Activated gamma-delta T cell treated with anti-CD3 and anti-CD28 coated beads, Interleukin-2, amount 50 U/mL, for 16 hours (primary cell): ENCODE data around the gene TADA2B.
"Not testable (repeated sequence)": the region's sequence is repeated elsewhere in the genome, so short reads cannot be mapped to it uniquely, and the experiment has no call there.

Experiments used
- DNase-seq: peaks from one replicate; pipeline ENCODE4 v3.0.0-alpha.2; 2020; ENCODE audit warnings: low read depth

TADA2B gene

DNA sequence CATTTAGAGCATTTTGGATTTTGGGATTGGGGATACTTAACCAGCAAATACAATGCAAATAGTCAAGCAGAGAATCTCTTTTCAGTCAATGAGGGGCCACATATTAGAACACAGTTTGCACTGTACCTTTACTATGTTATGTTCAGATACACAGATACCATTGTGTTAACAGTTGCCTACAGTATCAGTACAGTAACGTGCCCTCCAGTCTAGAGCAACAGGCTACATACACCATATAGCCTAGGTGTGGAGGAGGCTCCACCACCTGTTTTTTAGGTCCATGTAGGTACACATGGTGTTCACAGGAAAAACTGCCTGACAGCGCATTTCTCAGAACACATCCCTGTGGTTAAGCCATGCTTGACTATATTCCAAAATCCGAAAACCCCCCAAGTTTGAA lies 15.6 kb downstream of the TADA2B start:
- DNase-seq: no peak

DNA sequence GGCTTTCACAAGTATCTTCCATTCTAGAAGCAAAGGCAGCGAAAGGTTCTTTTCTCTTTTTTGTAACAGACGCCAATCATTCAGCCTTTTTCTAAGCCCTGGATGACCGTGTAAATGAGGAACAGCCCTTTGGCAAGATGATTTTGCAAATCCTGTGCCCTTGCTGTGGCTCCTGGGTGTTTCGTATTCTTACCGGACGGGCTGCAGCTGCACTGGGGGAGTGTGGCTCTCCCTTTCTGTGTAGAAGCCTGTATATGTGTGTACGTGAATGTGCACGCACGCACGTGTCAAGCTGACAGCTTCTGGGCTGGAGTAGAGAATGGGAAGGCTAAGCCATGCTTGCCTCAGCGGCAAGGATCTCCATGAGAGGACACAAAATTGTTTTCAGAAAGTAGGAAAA lies 16.5 kb downstream of the TADA2B start:
- no peak for DNase-seq

DNA sequence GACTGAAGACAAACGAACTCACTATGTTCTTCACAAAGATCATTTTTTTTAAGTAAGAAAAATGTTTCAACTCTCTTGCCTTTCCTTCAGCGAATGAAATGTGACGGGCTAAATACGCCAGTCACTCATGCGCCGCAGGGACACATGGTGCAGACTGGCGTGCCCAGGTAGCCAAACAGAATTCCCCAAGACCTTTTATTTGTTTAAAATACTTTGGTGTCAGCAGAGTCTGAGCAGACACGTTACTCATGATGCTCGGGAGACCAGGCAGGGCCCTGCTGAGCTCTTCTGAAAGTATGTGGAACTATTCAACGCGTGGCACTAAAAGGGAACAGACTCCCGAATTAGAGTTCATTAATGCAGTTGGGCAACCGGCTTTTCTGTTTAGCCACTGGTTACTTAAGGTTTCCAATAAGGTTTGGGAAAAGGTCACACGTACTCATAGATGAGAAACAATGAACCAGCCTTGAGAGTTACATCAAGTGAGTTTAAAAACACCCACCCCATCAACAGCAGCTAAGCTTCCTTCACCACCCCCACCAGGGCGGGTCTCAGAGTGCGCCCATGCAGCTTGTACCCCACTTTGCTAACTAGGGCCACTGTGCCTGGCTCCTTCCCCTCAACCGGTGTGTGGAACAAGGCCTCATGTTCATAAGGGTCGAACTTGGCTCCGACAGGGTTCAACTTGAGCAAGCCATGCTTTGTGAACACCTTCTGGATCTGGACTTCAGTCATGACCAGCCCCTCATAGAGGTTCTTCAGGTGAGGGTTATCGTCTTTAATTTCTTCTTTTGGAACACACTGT lies 17.4 kb downstream of the TADA2B start:
- no peak for DNase-seq

DNA sequence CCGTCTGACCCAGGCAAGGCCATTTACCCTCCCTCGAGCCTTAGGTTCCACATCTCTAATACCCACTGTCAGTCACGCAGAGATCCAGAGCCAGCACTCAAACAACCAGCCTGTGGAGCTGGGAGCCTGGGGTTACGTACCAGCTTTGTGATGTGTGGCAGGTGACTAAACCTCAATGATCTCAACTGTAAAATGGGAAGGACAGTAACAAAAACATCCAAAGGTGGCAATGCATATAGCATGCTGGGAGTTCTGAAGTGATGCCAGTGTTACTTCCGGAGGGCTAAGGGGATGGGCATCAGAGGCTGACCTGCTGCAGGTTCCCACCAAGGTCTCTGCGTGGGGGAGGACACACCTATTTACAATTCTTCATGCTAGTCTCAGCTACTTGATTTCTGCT lies 18.6 kb downstream of the TADA2B start:
- DNase-seq: no peak

DNA sequence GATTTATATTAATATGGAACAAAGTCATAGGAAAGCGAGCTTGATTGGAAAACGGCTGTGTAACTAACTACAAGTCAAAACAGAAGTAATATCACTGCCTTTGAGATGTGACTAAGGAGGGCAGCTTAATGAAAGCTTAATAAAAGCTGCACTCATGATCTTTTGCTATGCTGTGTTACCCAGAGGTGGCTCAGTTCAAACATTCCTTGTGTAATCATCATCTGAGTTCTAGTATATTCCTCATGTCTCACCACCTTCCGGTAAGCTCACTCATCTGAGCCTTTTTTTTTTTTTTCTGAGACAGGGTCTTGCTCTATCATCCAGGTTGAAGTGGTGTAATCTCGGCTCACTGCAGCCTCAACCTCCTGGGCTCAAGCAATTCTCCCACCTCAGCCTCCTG lies 19.6 kb downstream of the TADA2B start:
- no peak for DNase-seq

DNA sequence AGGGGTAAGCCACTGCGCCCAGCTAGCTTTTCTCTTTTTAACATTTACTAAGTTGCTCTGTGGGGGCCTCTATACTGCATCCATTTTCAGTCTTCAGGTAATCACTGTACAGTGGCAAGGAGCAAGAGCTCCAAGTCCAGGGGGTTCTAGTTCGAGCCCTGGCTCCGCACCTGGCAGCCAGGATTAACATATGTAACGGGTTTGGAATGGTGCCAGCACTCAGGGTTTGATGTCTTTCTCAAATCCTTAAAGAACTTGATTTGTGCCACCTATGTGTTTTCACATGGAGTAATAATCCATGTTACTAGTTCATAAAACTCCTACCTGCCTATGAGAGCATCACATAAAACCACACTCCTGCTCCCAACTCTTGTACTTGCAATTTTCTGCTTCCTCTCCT lies 20.2 kb downstream of the TADA2B start:
- DNase-seq: no peak

DNA sequence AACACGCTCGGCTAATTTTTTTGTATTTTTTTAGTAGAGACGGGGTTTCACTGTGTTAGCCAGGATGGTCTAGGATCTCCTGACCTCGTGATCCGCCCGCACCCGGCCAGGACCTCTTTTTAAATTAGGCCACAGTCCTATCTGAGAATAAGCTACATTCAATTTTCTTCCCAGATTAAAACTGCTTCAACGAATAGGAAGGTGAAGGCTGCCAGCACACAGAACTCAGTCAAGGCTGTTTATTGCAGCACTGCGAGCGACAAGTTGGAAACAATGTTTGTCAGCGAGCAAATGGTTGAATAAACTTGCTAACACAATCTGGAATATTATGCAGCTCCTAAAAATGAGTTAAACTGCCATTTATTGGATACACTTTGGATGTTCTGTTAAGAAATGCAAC lies 22.8 kb downstream of the TADA2B start:
- DNase-seq: no peak

DNA sequence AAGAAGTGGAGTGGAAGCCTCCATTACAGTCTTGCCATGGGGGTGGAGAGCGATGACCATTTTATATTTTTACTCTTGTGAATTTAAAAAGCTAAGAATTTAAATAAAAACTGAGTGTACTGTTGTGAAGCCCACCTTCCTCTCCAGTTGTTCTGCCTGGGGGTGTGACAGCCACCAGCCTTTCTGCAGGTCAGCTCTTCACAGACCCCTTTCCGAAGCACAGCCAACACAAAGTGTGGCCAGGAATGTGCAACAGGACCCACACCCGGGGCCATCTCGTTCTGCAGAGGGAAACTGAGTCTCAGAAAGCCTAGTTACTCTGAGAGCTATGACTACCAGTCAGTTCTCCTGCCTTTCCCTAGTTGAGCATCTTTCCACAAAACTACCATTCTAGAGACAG lies 23.3 kb downstream of the TADA2B start:
- no peak for DNase-seq

DNA sequence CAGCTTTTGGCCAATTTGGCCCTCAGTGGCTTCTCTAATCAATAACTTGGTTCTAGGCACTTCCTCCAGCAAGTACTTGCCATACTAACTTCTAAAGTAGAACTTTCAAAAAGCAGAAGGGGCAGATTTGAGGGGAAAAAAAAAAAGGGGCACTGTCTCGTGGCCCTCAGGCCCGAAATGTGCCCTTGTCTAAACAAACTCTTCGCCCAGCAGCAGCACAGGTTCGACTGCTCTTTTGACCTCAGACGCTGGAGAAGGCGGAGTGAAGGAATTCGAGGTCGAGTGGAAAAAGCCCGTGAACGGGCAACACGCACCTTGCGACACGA lies 23.9 kb downstream of the TADA2B start:
- DNase-seq: no peak

DNA sequence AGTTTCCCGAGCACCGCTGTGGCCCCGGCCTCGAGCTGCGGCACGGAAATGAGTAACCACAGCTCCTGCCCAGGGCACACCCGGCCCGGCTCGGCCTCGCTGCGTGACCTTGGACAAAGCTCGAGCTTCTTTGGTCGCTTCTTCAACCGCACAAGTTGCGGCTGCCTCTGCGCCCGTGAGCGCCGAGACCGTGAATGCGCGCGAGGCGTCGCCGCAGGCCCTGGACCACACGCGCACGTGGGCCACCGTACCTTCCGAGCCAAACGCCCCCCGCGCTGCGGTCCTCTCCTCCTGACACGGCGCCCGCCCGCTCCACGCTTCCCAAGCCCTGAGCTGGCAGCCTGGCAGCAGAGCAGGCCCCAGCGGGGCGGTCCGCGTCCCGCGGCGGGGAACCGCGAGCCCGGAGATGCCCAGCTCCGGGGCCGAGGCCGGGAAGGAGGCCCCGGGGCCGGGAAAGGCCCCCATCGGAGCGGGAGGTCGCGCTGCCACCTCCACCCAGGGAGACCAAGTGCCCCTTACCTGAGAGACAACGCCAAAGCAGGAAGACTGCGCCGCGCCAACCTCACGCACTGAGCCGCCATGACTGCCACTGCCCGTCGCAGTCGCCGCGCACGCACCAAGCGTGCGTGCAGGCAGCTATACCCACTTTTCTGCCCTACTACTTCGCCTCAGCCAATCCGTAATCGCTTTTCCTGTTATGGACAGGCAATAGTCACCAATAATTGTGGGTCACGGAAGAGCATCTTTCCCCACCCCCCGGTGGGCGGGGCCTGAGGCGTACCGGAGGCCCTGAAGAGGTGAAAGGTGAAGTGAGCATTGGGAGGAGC lies 24.5 kb downstream of the TADA2B start, which contains the start of gene GRPEL1:
Gene GRPEL1 (minus strand): TSS at position 613 of the 827 bp plus-strand sequence. CDS start 32 bp downstream, at position 581.
- DNase-seq: peak; percentile 100

DNA sequence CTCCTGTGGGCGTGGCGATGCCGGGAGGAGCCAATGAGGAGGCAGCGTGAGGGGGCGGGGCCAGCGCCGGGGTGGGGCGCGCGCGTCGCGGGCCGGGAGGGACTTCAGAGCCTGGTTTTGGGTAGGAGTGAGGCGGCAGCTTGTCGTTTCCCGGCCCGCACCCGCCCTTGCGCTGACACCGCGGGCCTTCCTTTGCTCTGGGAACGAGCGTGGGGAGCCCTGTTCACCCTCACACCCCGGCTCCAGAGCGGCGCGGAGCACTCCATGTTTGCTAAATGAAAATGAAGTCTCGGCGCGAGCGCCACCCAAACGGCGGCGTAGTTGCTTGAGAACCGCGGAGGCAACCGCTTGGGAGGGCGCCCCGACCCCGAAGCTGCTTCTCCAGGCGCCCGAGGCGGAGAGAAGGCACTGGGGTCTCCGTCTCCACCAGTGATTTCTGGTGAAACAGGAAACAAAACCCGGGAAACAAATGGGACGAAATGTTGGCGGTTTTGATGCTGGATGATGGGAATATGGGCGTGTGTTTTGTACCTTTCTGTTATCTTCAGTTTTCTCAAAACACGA lies 25.2 kb downstream of the TADA2B start:
- DNase-seq: no peak

DNA sequence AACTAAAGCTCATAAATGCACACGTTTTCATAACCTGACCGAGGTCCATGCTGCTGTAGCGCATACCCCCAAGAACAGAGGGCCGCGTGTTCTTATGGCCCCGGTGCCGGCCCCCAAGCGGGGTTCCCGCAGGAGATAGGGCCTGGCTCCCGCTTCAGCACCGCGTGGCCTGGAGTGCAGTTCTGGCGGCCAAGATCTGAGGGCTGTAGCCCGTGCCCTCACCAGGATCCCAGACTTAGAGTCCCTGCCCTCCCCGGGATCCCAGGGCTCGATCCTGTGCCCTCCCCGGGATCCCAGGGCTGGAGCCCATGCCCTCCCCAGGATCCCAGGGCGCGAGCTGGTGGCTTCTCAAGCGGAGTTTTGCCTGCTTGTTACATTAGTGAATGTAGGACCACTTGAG lies 25.7 kb downstream of the TADA2B start:
- DNase-seq: no peak

DNA sequence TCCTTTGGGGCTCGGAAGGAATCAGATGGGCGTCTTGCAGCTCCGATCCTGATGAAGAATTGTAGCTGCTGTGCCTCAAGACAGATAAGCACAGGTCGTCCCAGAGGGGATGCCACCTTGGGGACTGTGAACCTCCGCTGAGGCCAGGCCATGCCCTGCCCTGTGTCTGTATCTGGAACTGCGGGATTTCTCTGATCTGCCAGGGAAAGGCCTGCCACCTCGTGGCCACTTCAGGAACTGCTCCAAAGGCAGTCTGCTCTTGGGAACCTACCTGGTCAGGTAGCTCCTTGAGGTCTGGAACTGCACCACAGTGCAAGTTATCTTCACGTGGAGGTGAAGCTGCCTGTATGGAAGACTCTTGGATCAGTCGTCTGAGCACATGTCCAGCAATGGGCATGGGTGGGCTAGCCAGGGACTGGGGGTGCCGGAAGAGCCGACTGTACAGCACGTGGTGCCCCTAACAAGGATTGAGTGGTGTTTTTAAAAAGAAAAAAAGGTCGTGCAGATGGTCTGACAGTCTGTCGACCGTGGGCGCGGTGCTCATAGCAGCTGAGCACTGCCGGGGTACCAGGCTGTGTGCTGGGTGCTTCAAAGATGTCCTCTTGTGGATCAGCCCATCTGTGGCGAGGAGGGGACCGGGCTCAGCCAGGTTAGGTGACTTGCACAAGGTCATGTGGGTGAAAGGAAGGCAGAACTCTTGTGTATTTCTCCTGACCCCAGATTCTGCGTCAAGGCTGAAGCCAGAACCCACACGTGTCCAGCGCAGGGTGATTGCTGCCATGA lies 27.7 kb downstream of the TADA2B start:
- DNase-seq: peak; percentile 85

DNA sequence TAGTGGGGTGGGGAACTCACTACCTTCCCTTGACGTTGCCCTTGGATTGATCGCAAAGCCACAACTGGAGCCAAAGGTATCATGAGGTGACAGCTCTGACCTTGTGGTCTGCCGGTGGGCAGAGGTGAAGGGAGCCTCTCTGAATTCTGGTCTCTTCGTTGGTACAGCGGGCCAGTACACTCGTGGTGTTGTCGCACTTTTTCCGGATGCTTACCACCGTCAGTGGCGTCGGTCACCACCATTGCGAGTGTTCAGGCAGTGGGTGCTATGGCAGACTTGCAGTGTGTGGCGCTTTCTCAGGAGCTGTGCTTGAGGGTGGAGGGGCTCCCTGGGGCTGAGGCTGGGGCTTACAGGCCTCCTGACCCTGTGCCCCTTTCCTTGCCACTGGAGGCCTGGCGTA lies 29.9 kb downstream of the TADA2B start:
- no peak for DNase-seq

DNA sequence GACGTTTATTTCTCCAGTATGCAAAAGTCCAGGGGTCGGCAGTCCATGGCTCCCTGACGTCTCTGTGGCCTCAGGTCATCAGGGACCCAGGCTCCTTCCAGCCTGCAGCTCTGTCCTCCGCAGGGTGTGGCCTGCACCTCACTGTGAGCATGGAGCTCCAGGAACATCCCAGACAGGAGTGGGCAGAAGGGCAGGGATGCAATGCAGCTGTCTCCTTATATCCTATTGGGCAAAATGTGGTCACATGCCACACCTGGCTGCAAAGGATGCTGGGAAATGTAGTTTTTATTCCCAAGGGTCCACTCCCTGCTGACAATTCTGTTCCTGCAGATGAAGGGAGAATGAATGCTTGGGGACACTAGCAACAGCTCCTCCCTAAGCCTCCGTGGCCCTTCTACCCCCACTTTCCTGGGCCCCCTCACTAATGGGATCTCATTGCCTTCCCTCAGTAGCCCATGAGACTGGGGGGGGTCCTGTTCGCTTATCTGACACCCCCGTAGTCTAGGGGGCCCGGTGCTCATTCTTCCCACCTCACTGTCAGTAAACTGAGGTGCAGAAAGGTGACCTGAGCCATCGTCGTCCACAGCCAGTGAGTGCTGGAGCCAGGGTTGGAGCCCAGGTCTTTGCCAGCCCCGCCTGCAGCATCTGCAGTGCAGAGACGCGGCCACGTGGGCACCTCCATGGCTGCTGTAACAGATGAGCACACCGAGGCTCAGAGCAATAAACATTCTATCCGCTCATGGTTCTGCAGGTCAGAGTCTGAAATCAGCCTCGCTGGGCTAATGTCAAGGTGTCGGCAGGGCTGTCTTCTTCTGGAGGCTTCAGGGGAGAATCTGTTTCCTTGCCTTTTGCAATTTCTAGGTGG lies 30.6 kb downstream of the TADA2B start:
- DNase-seq: no peak

DNA sequence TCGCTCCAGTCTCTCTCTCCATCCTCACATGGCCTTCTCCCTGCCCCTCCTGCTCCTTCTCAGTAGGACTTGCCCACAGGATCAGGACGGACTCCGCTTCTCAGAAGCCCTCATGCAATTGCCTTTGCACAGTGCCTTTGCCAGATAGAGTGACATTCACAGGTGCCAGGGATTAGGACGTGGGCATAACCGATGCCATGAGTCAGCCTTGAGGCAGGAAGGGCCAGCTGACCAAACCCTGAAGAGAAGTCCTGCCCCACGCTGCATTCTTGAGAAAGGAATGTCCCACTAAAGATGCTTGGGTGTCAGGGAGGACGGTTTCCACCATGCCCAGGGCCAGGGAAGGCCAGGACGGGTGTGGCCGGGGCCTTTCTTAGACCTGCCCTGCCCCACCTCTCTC lies 31.3 kb downstream of the TADA2B start:
- no peak for DNase-seq

DNA sequence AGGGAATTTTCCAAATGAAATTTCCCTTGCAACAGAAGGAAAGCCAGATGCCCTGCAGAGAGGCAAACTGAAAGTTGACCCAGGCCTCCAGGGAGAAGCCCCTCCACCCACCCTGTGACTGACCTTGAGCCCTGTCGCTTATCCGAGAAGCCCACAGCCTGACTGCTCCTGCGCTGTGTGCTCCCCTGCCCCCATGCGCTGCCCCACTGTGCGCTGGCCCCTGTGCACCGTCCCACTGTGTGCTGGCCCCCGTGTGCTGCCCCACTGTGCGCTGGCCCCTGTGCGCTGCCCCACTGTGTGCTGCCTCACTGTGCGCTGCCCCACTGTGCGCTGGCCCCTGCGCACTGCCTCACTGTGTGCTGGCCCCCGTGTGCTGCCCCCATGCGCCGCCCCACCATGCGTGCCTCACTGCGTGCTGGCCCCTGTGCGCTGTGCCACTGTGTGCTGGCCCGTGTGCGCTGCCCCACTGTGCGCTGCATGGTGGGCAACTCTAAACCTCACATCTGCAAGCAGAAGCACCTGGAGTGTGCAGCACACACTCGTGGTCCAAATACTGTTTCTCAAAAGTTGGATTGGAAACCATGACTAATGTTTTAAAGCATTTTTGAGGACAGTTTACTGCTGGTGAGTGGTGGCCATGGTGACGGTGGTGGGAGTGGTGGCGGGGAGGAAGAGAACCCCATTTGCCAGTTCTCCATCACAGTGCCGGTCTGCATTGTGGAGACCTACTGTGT lies 33.0 kb downstream of the TADA2B start:
- DNase-seq: no peak

DNA sequence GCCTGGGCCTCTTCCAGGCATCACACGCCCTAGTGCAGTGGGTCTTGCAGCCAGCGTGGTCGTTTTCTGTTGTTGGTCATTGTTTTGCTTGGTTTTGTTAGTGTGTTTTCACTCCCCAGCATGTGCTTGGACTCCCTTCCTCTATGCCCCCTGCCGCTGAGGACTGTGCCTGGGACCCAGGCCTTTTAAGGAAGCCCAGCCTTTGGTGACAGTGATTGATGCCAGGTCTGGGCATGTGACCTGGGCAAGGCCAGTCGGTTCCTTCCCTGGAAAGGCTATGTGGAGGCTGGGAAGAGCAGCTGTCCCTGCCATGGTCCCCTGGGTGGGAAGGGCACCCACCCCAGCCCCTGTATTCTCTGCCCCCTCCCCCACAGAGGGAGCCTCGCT lies 33.5 kb downstream of the TADA2B start:
- DNase-seq: no peak

DNA sequence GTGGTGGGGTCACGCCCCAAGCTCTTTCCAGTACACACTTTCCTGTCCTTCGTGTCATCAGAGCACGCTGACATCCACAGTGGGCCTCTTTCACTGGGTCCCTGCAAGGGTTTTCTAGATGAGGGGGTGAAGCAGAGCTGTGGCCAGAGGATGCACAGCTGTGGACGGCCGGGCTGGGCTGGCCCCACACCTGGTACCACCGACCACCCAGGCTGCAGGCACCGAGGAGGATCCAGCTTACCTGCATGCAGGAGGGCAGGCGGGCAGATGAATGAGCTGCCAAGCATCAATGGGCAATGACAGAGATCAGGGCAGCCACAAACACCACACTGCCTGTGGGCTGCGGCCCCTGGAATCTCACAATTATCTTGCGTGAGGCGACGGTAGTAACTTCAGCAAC lies 34.2 kb downstream of the TADA2B start:
- DNase-seq: no peak

DNA sequence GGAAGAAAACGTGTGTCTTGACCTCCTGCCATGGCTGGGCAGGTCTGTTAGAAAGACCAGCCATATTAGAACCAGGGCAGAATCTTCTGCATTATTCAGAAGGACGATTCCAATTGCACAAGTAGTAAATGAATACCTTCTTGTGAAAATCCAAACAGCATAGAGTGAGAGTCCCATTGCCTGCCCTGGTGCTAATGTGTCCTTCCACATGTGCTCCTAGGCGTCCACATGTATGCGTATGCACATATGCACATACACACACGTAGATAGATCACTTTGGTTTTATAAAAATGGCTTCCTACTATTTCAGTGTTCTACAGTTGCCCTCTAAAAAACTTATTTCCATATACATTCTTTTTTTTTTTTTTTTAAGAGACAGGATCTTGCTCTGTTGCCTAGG lies 34.9 kb downstream of the TADA2B start:
- no peak for DNase-seq

DNA sequence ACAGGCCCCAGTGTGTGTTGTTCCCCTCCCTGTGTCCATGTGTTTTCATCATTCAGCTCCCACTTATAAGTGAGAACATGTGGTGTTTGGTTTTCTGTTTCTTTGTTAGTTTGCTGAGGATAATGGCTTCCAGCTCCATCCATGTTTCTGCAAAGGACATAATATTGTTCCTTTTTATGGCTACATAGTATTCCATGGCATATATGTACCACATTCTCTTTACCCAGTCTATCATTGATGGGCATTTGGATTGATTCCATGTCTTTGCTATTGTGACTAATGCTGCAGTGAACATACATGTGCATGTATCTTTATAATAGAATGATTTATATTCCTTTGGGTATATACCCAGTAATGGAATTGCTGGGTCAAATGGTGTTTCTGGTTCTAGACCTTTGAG lies 36.3 kb downstream of the TADA2B start:
- not testable (repeated sequence) for DNase-seq
